Right lobe of liver (tissue), 4 donors: ENCODE data around the gene PYCR2.

ENCODE experiments used
- POLR2A ChIP-seq: fragments of 450-650 bp; IDR thresholded peaks from one replicate; pipeline ENCODE4 v1.6.1; 2017; ENCODE audit warnings: antibody characterized with exemption, mild to moderate bottlenecking
- TF ChIP-seq, protein P1 (sequence below), 4 donors: fragments of 200-600 bp in 3 of 4; fragments of 450-650 bp in 1 of 4; IDR thresholded peaks; one replicate each; pipeline versions ENCODE4 v1.5.1 to v1.8.0; 2016 to 2022; ENCODE audit warnings: antibody characterized with exemption in 4 of 4, mild to moderate bottlenecking in 2 of 4
- donor health status: DM: no; HTN: no; CAD: no.
- donor health status: DM: no; HTN: no; CAD: no.
- donor health status: DM: no; HTN: yes; CAD: no.

DNA sequence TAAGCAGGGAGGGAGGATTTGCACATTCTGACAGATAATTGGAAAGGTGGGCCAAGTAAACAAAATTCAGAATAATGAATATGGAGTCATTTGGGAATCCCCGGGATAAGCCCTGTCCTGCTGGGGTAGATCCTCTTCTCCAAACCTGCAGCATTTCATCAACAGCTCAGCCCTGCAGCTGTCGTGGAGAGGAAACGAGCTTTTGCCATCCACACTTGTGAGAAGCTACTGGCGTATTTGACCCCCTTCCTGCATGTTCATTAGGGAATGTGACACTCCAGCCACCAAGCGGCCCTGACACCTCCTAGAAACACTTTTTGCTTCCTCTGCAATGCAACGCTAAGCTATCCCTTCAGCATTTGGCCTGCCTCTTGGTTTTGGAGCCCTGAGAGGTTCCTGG is 25.0 kb upstream of the PYCR2 start:
- TF ChIP-seq, protein P1, sequence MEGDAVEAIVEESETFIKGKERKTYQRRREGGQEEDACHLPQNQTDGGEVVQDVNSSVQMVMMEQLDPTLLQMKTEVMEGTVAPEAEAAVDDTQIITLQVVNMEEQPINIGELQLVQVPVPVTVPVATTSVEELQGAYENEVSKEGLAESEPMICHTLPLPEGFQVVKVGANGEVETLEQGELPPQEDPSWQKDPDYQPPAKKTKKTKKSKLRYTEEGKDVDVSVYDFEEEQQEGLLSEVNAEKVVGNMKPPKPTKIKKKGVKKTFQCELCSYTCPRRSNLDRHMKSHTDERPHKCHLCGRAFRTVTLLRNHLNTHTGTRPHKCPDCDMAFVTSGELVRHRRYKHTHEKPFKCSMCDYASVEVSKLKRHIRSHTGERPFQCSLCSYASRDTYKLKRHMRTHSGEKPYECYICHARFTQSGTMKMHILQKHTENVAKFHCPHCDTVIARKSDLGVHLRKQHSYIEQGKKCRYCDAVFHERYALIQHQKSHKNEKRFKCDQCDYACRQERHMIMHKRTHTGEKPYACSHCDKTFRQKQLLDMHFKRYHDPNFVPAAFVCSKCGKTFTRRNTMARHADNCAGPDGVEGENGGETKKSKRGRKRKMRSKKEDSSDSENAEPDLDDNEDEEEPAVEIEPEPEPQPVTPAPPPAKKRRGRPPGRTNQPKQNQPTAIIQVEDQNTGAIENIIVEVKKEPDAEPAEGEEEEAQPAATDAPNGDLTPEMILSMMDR (IDR thresholded peaks at IDR 0.05), result no peak
- no peak for TF ChIP-seq POLR2A
